NCI-H1105 (cell line): ENCODE results near the gene COQ9.
"Not testable (repeated sequence)": the region's sequence is repeated elsewhere in the genome, so short reads cannot be mapped to it uniquely, and the experiment has no call there.

Source experiments
- DNase-seq: peaks from one replicate; lab custom pipeline; 2025; lab: John Stamatoyannopoulos, UW

The COQ9 gene

GRCh38 chr16:57427307-57427706 is 20.0 kb upstream of the COQ9 start:
- no peak for DNase-seq

- DNase-seq = no peak
Observed at GRCh38 chr16:57427824-57428223, 19.5 kb upstream of the COQ9 start.

DNA sequence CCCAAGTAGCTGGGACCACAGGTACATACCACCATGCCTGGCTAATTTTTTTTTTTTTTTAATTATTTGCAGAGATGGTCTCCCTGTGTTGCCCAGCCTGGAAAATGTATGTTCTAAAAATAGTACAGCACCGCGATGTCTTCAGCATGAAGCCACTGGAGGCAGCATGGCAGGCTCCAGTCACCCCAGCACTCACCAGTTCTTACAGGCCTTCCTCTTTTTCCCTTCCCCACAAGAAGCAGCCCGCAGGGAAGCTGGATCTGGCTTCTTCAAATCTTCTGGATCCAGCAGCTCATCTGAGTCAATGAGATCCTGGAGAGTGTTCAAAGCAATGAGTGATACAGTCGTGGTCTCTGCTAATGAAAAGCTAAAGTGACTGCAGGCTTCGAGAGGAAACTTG is 16.3 kb upstream of the COQ9 start:
- DNase-seq = no peak

DNA sequence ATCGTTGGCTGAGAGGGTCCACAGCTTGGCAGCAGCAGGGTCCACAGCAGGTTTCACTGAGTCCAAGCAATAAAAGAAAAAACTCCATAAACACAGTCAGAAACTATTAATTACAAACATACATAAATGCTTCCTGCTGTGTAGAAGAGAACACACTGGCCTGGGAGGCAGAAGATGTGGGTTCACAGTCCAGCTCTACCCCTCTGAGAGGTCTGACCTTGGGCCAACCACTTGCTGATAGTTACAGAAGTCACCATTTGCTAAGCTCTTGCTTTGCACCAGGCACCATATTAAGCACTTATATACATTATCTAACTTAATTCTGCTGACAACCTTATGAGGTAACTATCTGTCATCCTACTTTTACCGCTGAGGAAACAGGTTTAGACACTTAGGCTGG is 14.8 kb upstream of the COQ9 start:
- no peak for DNase-seq

DNA sequence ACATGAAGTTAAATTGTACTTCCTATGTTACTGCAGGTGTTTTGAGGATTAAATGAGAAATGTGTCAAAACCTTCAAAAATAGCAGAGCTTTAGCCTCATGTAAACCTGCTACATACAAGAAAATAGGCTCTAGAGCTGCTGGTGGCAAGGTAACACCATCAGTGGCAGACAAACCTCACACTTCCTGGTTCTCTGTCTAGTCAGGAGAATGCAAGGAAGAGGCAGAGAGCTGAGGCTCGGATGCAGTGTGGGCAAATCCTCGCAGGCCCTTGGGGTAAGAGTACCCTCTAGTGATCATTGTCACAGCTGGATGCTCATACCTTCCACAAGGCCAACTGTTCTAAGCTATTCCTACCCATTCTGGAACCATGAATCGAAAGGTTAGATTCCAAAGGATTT is 14.3 kb upstream of the COQ9 start:
- DNase-seq = no peak

- DNase-seq = no peak
Observed at GRCh38 chr16:57434003-57434402, 13.3 kb upstream of the COQ9 start.

GRCh38 chr16:57435838-57436237 is 11.4 kb upstream of the COQ9 start:
- no peak for DNase-seq

DNA sequence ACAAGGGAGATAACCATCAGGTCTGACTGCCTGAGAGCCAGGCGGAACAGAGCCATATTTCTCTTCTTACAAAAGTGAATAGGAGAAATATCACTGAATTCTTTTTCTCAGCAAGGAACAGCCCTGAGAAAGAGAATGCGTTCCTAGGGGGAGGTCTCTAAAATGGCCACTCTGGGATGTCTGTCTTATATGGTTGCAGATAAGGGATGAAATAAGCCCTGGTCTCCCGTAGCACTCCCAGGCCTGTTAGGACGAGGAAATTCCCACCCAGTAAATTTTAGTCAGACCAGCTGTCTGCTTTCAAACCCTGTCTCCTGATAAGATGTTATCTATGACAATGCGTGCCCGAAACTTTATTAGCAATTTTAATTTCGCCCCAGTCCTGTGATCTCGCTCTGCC is 7.3 kb upstream of the COQ9 start:
- DNase-seq = not testable (repeated sequence)

DNA sequence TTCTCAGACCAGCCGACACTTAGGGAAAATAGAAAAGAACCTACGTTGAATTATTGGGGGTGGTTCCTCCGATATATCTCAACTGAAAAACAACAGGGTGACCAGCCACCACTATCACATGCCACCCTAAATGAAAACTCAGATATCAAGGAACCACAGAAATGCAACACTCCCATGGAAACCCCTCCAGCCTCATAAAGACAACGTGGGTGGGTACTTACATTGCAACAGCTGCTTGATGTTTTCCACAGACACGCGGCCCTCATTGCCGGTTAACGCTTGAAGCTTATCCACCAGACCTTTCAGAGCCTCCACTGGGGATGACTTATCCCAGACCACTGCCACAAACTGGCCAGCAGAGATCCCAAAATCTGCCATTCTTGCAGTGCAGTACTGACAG is 6.7 kb upstream of the COQ9 start:
- not testable (repeated sequence) for DNase-seq

GRCh38 chr16:57444711-57445110 is 2.6 kb upstream of the COQ9 start:
- no peak for DNase-seq

- DNase-seq = no peak
Observed at GRCh38 chr16:57445510-57445909, 1.8 kb upstream of the COQ9 start.

DNA sequence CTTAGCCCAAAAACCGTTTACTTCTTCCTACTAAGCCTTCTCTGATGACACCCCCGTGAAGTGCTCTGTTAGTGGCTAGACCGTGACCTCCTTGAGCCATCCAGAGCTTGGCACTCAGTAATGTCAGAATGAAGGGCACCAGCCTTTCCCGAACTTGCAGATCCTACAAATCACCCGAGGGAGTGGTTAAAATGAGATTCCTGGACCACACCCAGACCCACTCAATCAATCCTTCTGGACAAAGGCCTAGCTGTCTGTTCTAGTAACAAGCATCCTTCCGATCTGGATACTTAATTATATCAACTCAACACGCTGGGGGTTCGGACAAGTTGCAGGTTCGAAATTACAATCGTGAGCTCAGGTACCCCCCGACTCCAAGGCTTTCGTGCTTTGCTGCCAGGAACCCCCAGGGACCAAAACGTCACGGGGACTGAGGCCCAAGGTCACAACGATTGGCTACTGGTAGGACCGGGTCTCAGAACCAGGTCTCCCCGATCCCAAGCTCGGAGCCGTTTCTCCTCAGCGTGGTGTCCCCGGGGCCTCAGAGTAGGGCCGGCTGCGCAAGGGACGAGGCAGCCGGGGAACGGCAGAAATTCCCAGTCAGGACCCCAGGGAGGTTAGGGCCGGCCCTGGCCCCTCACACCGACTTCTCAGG is 621 bp upstream of the COQ9 start:
- DNase-seq = no peak

GRCh38 chr16:57452021-57452420 is 4.7 kb downstream of the COQ9 start:
- DNase-seq = no peak

DNA sequence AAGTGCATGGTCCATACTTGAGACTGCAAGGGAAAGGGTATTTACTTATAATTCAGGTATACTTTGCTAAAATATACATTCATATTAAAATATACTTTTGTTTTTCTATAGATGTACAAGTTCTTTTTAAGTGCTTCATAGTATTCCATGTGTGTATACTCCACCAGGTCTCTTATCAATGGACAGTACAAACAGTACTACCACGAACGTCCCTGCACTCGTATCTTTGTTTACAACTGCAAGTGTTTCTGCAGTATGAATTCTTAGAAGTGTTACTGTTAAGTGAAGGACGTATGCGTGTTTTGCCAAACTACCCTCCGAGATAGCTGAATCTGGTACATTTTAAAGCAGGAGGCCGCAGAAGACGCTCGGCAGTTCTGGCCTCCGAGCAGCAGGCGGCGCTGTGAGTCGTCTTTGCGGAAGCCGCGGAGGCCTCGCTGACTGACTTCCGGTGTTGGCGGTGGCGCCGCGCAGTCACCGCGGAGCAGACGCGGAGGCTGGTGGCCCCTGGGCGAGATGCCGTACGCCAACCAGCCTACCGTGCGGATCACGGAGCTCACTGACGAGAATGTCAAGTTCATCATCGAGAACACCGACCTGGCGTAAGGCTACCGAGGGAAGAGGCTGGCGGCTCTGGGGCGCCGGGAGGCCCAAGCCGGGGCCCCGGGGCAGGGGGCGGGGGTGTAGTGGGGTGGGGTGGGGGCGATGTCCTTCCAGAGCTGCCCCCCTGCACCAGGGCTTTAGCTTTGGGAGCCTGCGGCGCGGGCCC is 15.1 kb downstream of the COQ9 start, which contains the start of gene POLR2C:
POLR2C (plus strand) TSS at position 471 of the 769 bp plus-strand sequence; CDS start at position 517, 46 bp downstream.
- peak; percentile 41 for DNase-seq

DNA sequence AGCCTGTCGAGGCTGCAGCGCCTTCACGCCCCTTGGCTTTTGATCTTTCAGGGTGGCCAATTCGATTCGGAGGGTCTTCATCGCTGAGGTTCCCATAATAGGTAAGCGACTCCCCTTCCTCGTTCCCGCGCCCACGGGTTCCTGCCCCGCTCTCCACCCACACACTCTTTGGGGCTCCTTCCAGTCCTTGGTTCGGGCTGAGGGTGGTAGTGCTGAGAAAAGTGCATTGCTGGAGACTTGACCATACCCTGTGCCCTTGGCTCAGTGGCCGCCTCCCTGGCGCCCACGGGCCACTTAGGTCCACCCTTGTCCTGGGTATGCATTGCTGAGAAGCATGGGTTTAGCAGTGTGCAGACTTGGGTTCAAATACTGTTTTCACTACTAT is 15.7 kb downstream of the COQ9 start:
- DNase-seq = no peak

- DNase-seq = no peak
Observed at GRCh38 chr16:57464523-57464922, 17.2 kb downstream of the COQ9 start.

DNA sequence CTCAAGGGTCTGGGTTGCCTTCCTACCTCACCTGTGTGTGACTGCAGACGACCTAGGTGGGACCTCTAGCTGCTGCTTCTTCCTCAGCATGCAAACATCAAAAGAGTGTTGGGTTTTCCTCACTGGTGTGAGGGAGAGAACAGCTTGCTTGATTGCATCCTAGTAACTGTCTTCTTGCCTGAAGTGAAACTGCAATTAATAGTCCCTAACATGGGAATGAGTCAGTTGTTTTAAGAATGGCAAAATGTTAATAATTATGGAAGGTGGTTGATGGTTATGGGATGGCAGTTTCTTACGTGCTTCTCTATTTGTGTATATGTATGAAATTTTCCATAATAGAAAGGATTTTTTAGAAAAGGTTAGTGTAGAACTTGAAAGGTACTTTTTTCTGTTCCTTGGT is 21.1 kb downstream of the COQ9 start:
- DNase-seq = no peak

DNA sequence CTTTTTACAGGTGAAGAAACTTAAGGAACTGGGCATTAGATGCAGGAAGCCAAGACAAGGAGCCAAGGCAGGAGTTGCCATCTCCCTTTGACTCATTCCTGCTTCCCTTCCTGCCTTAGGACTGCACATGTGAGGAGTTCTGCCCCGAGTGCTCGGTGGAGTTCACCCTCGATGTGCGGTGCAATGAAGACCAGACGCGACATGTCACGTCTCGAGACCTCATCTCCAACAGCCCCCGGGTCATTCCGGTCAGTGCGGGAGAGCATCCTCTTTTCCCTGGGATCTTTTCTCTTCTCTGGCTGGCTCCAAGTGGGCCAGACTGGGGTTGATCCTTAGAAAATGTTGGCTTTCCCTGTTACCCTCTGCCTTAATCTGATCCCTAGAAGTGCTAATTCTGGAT is 21.8 kb downstream of the COQ9 start:
- no peak for DNase-seq

DNA sequence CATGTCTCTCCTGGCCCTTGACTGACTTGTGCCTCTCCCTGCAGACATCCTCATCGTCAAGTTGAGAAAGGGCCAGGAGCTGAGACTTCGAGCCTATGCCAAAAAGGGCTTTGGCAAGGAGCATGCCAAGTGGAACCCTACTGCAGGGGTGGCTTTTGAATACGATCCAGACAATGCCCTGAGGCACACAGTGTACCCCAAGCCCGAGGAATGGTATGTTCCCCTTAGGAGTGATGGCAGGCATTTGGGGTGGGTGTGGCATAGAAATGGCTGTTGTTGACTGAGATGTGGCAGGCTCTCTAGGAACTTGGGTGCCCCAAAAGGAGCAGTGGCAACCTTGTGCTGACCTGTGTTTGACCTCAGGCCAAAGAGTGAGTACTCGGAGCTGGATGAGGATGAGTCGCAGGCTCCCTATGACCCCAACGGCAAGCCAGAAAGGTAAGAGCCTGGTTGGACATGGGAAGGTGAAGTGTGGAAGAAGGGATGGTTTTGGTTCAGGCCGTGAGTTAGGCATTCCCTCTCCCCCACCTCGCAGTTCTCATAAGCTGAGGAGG is 22.7 kb downstream of the COQ9 start:
- DNase-seq = no peak

DNA sequence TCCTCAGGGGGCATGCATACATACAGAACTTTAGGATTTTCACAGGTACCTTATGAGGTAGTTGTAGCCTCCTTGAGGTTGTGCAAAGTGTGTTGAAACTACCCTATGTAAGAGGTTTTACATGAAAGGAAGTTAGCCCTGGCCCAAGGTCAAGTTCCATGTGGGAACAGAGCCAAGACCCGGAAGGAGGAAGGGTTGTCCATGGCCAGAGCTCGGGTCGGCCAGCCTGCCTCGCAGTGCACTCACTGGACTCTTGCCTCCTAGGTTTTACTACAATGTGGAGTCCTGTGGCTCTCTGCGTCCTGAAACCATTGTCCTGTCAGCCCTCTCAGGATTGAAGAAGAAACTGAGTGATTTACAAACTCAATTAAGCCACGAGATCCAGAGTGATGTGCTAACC is 23.4 kb downstream of the COQ9 start:
- no peak for DNase-seq

DNA sequence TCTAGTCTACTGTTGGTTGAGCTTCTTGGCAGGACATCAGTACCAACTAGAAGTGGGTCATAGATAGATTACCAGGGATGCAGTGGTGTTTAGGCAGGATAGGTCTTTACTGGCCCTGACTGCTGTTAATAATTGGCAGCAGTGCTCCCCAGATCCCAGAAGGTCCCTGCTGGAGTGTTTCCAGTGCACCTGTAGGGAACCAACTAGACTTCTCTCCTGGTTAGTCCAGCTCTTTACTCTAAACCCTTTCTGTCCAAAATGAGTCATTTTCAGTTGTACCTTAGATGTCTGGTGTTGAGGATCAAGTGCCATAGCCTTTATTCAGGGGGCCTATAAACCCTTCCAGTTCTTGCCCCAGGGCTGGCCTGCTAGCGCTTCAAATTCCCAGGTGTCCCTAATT is 23.9 kb downstream of the COQ9 start:
- no peak for DNase-seq

DNA sequence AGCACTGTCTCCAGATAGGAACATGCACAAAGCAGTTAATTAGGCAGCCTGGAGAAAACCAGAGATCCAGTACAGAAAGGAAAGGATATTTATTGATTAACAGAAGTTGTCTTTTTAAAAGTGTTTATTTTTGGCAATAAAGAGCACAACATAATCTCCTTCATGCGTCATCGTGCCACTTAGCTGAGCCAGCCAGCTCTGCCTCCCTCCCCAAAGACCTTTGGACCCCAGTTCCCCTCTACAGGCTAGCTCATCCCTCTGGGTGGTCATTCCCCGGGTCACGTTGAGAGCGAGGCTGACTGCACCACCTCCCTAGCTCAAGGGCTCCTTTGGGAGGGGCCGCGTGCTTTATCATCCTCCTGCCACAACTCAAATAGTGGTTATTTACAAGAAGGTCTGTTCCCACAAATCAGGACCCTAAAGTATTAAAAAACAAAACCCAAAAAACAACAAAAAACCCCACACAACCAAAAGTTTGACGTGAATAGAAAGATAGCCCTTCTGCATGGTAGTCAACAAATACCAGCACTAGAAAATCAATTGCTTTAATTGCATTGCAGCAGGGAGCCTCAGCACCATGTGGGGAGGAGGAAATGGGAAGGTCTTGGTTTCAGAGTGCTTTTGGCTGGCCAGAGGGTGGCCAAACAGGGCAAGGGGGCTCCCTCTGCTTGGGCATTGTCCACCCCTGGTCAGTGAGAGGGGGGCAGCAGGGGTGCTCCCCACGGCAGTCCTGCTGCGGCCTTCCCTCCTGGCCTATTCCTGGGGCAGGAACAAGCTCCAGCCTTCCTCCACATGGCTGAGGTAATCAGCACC is 24.8 kb downstream of the COQ9 start:
- DNase-seq = no peak

DNA sequence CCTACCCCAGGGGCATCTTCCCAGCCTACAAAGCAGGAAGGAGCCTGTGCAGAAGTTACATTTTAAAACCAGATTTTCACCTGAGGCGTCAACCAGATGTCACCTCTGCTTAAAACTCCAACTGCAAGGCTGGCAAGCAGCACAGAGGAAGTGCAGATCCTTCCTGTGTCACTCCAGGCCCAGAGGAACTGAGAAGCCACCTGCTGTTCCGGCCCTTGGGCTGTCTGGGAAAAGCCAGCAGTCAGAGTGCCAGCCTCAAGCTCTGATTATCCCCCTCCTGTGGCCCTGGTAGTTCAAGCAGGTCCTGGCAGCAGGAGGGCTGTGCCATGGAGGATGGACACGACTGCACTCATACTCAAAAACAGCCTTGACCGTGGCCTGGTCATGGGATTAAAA is 25.4 kb downstream of the COQ9 start:
- DNase-seq = no peak
